B cell (primary cell): ENCODE measurements around the gene LCN9. TPM values are rescaled to one million over a fixed set of nuclear protein-coding genes. Genes with fewer than 3 reads are reported as not detected.

Source experiments
- ATAC-seq: fragments of 200-7000 bp; cut with Tn5 transposase; one replicate; pipeline ENCODE4 v1.10.0; 2021; ENCODE audit warnings: low read depth, mild to moderate bottlenecking, moderate number of reproducible peaks, moderate library complexity
- CTCF ChIA-PET: fragments of 350-600 bp; sonication (Branson Sonifier 250); formaldehyde crosslinking; loops from one replicate; lab custom pipeline; 2021; ENCODE audit warnings: antibody characterized with exemption, inconsistent platforms; lab: Charles Lee
- POLR2A ChIA-PET: fragments of 350-600 bp; sonication (Branson Sonifier 250); formaldehyde crosslinking; loops from one replicate; lab custom pipeline; 2021; ENCODE audit warnings: antibody characterized with exemption; lab: Charles Lee
- DNase-seq: peaks from one replicate; pipeline ENCODE4 v3.0.0; 2013
- H2AFZ ChIP-seq: 2 replicates; pipeline ENCODE4 v1.6.1; 2012; ENCODE audit warnings: mild to moderate bottlenecking, low read depth, low read length; ENCODE audit not compliant: insufficient read depth, poor library complexity, severe bottlenecking
- H3K27ac ChIP-seq, 2 donors: 1 replicate in 1 of 2; 2 replicates in 1 of 2; pipeline ENCODE4 v1.5.1; 2012 to 2013; ENCODE audit warnings: low read length in 2 of 2, mild to moderate bottlenecking in 2 of 2, moderate library complexity in 1 of 2
- H3K27me3 ChIP-seq, 4 experiments: fragments of 200-600 bp in 1 of 4; sonication (generic) in 1 of 4; replicated peaks in 1 of 4; 1 replicate in 2 of 4; 2 replicates in 2 of 4; pipeline versions ENCODE4 v1.6.1 to v1.7.0; 2013 to 2016; ENCODE audit warnings: low read length in 3 of 4, mild to moderate bottlenecking in 2 of 4, mixed read lengths in 1 of 4, moderate library complexity in 1 of 4; ENCODE audit not compliant: insufficient read depth in 4 of 4, control insufficient read depth in 3 of 4; ENCODE audit errors: control extremely low read depth in 1 of 4
- H3K36me3 ChIP-seq, 2 experiments: replicated peaks in 1 of 2; 1 replicate in 1 of 2; 2 replicates in 1 of 2; pipeline versions ENCODE4 v1.6.1 to v1.7.1; 2013; ENCODE audit warnings: low read length in 1 of 2; ENCODE audit not compliant: insufficient read depth in 2 of 2, control insufficient read depth in 1 of 2; ENCODE audit errors: control extremely low read depth in 1 of 2, extremely low read depth in 1 of 2
- H3K4me1 ChIP-seq, 2 donors: fragments of 200-600 bp in 1 of 2; sonication (generic) in 1 of 2; 1 replicate in 1 of 2; 2 replicates in 1 of 2; pipeline versions ENCODE4 v1.5.1 to v1.6.1; 2013 to 2017; ENCODE audit warnings: low read length in 2 of 2; ENCODE audit not compliant: control insufficient read depth in 2 of 2, insufficient read depth in 2 of 2
- H3K4me2 ChIP-seq: replicated peaks from 2 replicates; pipeline ENCODE3; 2012; ENCODE audit warnings: mild to moderate bottlenecking, low read depth, low read length; ENCODE audit not compliant: poor library complexity, severe bottlenecking
- H3K4me3 ChIP-seq, 5 experiments: fragments of 200-600 bp in 1 of 5; sonication (generic) in 1 of 5; 1 replicate in 3 of 5; 2 replicates in 2 of 5; pipeline versions ENCODE4 v1.5.1 to v1.7.0; 2011 to 2016; ENCODE audit warnings: low read length in 4 of 5, mild to moderate bottlenecking in 4 of 5, low read depth in 2 of 5, control low read depth in 1 of 5, moderate library complexity in 1 of 5; ENCODE audit not compliant: insufficient read depth in 1 of 5; ENCODE audit errors: control extremely low read depth in 1 of 5, extremely low read depth in 1 of 5
- H3K79me2 ChIP-seq: fragments of 200-600 bp; sonication (generic); one replicate; pipeline ENCODE4 v1.6.0; 2016; ENCODE audit warnings: low read length; ENCODE audit not compliant: control insufficient read depth, insufficient read depth
- H3K9ac ChIP-seq: fragments of 200-600 bp; sonication (generic); 2 replicates; pipeline ENCODE4 v1.6.1; 2017; ENCODE audit warnings: mild to moderate bottlenecking, low read length, moderate library complexity
- H3K9me3 ChIP-seq, 3 donors: one replicate each; pipeline versions ENCODE4 v1.6.1 to v1.7.1; 2013; ENCODE audit warnings: low read length in 2 of 3; ENCODE audit not compliant: control insufficient read depth in 2 of 3, insufficient read depth in 1 of 3; ENCODE audit errors: control extremely low read depth in 1 of 3
- H4K20me1 ChIP-seq: 2 replicates; pipeline ENCODE4 v1.6.0; 2012; ENCODE audit warnings: mild to moderate bottlenecking, low read length; ENCODE audit not compliant: insufficient read depth, control insufficient read depth, poor library complexity, severe bottlenecking
- H3K27ac Mint-ChIP-seq: one replicate; pipeline ENCODE4 v1.8.0; 2021; ENCODE audit warnings: mixed read lengths
- H3K27me3 Mint-ChIP-seq: one replicate; pipeline ENCODE4 v1.8.0; 2021; ENCODE audit warnings: mixed read lengths
- H3K4me1 Mint-ChIP-seq: one replicate; pipeline ENCODE4 v1.8.0; 2021; ENCODE audit warnings: mixed read lengths
- H3K4me3 Mint-ChIP-seq: one replicate; pipeline ENCODE4 v1.8.0; 2021; ENCODE audit warnings: mixed read lengths
- H3K9me3 Mint-ChIP-seq: one replicate; pipeline ENCODE4 v1.8.0; 2022; ENCODE audit warnings: mixed read lengths; ENCODE audit not compliant: insufficient read depth
- CTCF ChIP-seq: fragments of 200-600 bp; IDR thresholded peaks from one replicate; pipeline ENCODE4 v1.8.0; 2022; ENCODE audit warnings: antibody characterized with exemption, mild to moderate bottlenecking
- EZH2 ChIP-seq: IDR thresholded peaks from 2 replicates; pipeline ENCODE4 v1.6.1; 2012; ENCODE audit warnings: borderline replicate concordance, low read depth, mild to moderate bottlenecking, moderate library complexity, low read length; ENCODE audit not compliant: insufficient read depth, poor library complexity, severe bottlenecking
- WGBS: methylation state at CpG from one replicate; pipeline ENCODE4 v1.1.5; 2013; ENCODE audit warnings: missing lambda C conversion rate; ENCODE audit not compliant: insufficient coverage; 5-methylcytosine and 5-hydroxymethylcytosine counted together
- intact Hi-C: fragments of 100-400 bp; cut with micrococcal nuclease; formaldehyde crosslinking; loops from one replicate; pipeline ENCODE4 v1.10.0; 2022
- polyA plus RNA-seq: library from polyadenylated mRNA; depleted of rRNA; stranded (reverse); fragments of >200 nt; gene quantifications from 2 replicates; pipeline ENCODE4 v1.2.3, GENCODE V29; 2012
- total RNA-seq, 2 donors: library from RNA; stranded (reverse); fragments of 120-200 nt in 1 of 2; gene quantifications; 1 replicate in 1 of 2; 2 replicates in 1 of 2; pipeline versions ENCODE4 v1.2.3 to v1.2.4, GENCODE V29; 2013 to 2022

Gene LCN9
- total and polyA plus RNA-seq, 2 donors (not counting 1 experiment from before 2014, with no cell fraction given) = not detected

DNA sequence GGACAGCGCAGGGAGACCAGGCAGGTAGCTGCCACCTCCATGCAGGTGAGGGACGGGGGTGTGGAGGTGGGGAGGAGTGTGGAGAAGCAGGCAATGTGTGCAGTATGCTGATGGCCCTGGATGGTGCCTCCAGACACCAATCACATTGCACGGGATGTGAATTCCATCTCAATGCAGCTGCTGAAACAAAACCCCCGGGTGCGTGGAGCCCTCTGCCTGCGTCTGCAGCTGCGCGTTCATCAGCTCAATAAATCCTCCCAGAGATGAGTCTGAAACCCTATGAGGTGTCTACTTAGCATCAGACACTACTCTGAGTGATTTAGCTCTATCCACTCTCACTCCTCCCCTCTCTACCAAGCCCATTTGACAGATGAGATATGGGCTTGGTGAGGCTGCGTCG is 25.9 kb downstream of the LCN9 start:
- H3K4me1 Mint-ChIP-seq = no peaks in the 10 kb centered on the region
- intact Hi-C loops = no loop called here
- DNase-seq = no peak
- ATAC-seq = no peak
- Histone ChIP-seq H3K9ac (no peak overlapping the region), H3K4me1 (no peaks in the 10 kb centered on the region), H3K4me2 (no peak overlapping the region), H3K36me3 (no peaks in the 10 kb centered on the region), H3K27me3 (no peaks in the 10 kb centered on the region), H3K79me2 (no peaks in the 10 kb centered on the region), H4K20me1 (no peaks in the 10 kb centered on the region), H2AFZ (no peak overlapping the region), H3K27ac (no peak overlapping the region), H3K9me3 (peaks cover 0 to 7% (median 0%) of the 10 kb centered on the region in 3 donors), H3K4me3 (no peak overlapping the region)
- H3K4me3 Mint-ChIP-seq = no peak overlapping the region
- 86% methylated on average over 9 of the region's 10 CpGs for WGBS
- peaks cover 3% of the 10 kb centered on the region for H3K27me3 Mint-ChIP-seq
- no peak overlapping the region for H3K27ac Mint-ChIP-seq
- ChIA-PET CTCF (no interaction called here), POLR2A (no interaction called here)
- TF ChIP-seq CTCF (no peak), EZH2 (no peak)
- no peaks in the 10 kb centered on the region for H3K9me3 Mint-ChIP-seq

GRCh38 chr9:135690836-135691570 is 27.9 kb downstream of the LCN9 start:
- no peaks in the 10 kb centered on the region for H3K9me3 Mint-ChIP-seq
- DNase-seq = no peak
- H3K27ac Mint-ChIP-seq = no peak overlapping the region
- WGBS = 97% methylated on average over 17 of the region's 19 CpGs
- no peak overlapping the region for H3K4me3 Mint-ChIP-seq
- no peak for TF ChIP-seq CTCF
- no peak for TF ChIP-seq EZH2
- CTCF ChIA-PET = no interaction called here
- no peak overlapping the region for H3K9ac ChIP-seq
- H3K27me3 Mint-ChIP-seq = peaks cover 3% of the 10 kb centered on the region
- H3K36me3 ChIP-seq = no peaks in the 10 kb centered on the region
- H2AFZ ChIP-seq = no peak overlapping the region
- H4K20me1 ChIP-seq = no peaks in the 10 kb centered on the region
- intact Hi-C loops = no loop called here
- ATAC-seq = no peak
- no peak overlapping the region for H3K27ac ChIP-seq
- POLR2A ChIA-PET = no interaction called here
- H3K4me3 ChIP-seq = no peak overlapping the region
- H3K79me2 ChIP-seq = no peaks in the 10 kb centered on the region
- no peak overlapping the region for H3K4me2 ChIP-seq
- no peaks in the 10 kb centered on the region for H3K4me1 Mint-ChIP-seq
- H3K27me3 ChIP-seq = no peaks in the 10 kb centered on the region
- peaks cover 0 to 7% (median 0%) of the 10 kb centered on the region in 3 donors for H3K9me3 ChIP-seq
- no peaks in the 10 kb centered on the region for H3K4me1 ChIP-seq
